GM19099 (cell line): ENCODE measurements around the gene PAK2.

Source experiments
- POLR2A ChIP-seq: IDR thresholded peaks from 3 replicates; pipeline ENCODE4 v1.6.1; 2011; ENCODE audit warnings: low read depth; ENCODE audit not compliant: insufficient read length; ENCODE audit errors: extremely low read depth

The PAK2 gene

GRCh38 chr3:196739671-196740480, at the start of gene PAK2:
Gene PAK2, plus strand, starts transcription at chr3:196739857. Its CDS starts 42,790 bp downstream, at chr3:196782647.
- TF ChIP-seq POLR2A, result peak; percentile 73

DNA sequence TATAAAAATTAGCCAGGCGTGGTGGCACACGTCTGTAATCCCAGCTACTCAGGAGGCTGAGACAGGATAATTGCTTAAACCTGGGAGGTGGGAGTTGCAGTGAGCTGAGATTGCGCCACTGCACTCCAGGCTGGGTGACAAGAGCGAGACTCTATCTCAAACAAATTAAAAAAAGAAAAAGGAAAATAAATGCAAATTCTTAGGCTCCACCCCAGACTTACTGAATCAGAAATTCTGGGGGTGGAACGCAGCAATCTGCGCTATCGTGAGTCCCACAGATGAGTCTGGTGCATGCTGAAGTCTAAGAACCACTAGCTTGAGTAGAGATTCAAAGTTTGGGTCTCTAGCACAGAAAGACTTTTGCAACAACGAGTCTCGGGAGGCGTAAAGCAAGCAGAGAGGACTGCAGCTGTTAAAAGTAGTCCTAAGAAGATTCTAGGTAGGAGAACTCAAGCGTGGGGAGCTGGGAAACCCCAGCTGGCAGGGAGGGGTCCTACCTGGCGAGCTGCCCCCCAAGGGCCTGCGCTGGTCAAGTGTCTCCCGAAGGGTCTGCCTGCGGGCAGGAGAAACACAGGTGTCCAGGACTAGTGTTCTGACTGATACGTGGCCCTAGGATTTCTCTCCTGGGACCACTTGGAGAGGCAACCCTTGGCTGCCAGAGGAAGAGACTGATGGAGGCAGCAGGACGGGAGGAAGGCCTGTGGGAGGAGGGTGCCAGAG, 49.6 kb upstream of the PAK2 start:
- no peak for TF ChIP-seq POLR2A

GRCh38 chr3:196691386-196691785, 48.3 kb upstream of the PAK2 start:
- TF ChIP-seq POLR2A, result no peak

- TF ChIP-seq POLR2A, result no peak
Measured at GRCh38 chr3:196694202-196694638, 45.4 kb upstream of the PAK2 start.

- TF ChIP-seq POLR2A, result no peak
Measured at GRCh38 chr3:196694941-196695848, 44.5 kb upstream of the PAK2 start.

DNA sequence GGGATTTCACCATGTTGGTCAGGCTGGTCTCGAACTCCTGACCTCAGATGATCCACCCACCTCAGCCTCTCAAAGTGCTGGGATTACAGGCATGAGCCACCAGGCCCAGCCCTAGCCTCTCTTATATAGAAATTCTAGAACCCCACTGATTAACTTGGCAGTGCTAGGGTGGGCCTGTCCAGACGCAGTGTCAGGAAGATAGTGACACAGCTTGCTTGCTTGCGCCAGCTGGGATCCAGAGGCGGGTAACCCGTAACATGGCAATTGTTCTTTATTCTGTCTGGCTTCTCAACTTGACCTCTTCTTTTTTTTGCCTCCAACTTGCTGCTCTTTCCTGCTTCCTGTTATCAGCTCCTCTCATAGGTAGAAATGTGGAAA, 43.8 kb upstream of the PAK2 start:
- TF ChIP-seq POLR2A, result no peak

DNA sequence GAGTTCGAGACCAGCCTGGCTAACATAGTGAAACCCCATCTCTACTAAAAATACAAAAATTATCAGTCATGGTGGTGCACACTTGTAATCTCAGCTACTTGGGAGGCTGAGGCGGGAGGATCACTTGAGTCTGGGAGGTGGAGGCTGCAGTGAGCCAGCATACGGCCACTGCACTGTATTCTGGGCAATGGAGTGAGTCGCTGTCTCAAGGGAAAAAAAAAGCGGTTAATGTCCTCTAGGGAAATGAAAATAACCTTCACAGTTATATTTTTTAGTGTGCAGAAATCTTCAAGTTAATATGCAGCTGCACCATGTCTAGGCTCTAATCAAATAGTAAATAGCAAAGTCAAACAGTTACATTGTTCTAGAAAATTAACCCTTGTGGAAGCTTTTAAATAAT, 42.4 kb upstream of the PAK2 start:
- no peak for TF ChIP-seq POLR2A

GRCh38 chr3:196699749-196700148, 39.9 kb upstream of the PAK2 start:
- no peak for TF ChIP-seq POLR2A

GRCh38 chr3:196700801-196701200, 38.9 kb upstream of the PAK2 start:
- TF ChIP-seq POLR2A, result no peak

- no peak for TF ChIP-seq POLR2A
Measured at GRCh38 chr3:196706327-196706726, 33.3 kb upstream of the PAK2 start.

GRCh38 chr3:196706731-196707130, 32.9 kb upstream of the PAK2 start:
- no peak for TF ChIP-seq POLR2A

DNA sequence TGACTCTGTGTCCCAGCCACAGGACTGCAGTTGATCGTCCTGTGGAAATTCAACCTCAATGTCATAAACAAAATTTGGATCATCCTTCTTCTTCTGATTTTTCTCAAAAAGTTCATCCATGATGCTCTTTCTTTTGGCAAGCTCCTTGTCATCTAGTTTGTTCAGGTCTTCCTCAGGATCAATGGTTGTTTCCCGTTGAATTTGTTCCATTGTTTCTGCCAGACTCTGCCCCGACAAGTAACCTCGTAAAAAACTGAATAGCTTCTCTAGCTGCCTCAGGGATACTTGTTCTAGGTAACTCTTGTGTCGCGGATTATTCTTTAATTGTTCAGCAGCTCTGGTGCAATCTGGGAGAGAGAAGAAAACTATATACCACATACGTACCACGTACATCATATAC, 32.1 kb upstream of the PAK2 start:
- TF ChIP-seq POLR2A, result no peak

DNA sequence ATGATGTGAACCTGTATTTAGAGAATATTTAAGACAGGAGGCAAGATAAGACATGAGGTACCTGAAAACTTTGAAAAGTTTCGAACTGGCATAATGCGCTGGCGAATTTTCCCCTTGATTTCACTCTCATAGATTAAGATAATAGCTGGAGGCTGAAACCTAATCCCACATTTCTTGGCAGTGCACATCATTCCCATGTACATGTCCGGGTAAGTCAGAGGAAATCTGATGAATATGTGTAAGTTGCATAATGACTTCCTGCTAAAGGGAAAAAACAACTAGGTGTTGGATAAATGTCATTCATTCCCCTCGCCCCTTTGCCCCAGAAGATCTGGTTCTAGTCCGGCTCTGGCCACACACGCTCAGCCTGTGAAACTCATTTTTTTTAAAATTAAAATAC, 31.2 kb upstream of the PAK2 start:
- no peak for TF ChIP-seq POLR2A

- TF ChIP-seq POLR2A, result peak; percentile 87
Measured at GRCh38 chr3:196711838-196712513, 27.7 kb upstream of the PAK2 start, which contains the start of the genes CEP19 and PIGX. Gene CEP19, minus strand, starts transcription at chr3:196712250. Its CDS starts 3,593 bp downstream, at chr3:196708657. Gene PIGX, plus strand, starts transcription at chr3:196712377.
